GM18511 (cell line): Measurements from ENCODE around the gene FRY.

ENCODE experiments used
- ATAC-seq: cut with Tn5 transposase; IDR thresholded peaks from one replicate; pipeline ENCODE4 v1.9.1; 2021; ENCODE audit warnings: mild to moderate bottlenecking, moderate library complexity; ENCODE audit not compliant: unreplicated experiment

Gene FRY

GRCh38 chr13:32252812-32253438 lies 221.4 kb downstream of the FRY start:
- no peak for ATAC-seq

- ATAC-seq, result no peak
Observed at GRCh38 chr13:32253911-32254399, 222.4 kb downstream of the FRY start.

- no peak for ATAC-seq
Observed at GRCh38 chr13:32254416-32254815, 222.8 kb downstream of the FRY start.

GRCh38 chr13:32254916-32255723 lies 223.5 kb downstream of the FRY start:
- ATAC-seq, result no peak

- ATAC-seq, result no peak
Observed at GRCh38 chr13:32255724-32256109, 224.1 kb downstream of the FRY start.

- no peak for ATAC-seq
Observed at GRCh38 chr13:32256243-32256642, 224.7 kb downstream of the FRY start.

GRCh38 chr13:32257649-32258048 lies 226.1 kb downstream of the FRY start:
- no peak for ATAC-seq

GRCh38 chr13:32259116-32259515 lies 227.5 kb downstream of the FRY start:
- ATAC-seq, result no peak

- no peak for ATAC-seq
Observed at GRCh38 chr13:32261567-32261966, 230.0 kb downstream of the FRY start.

GRCh38 chr13:32262165-32262564 lies 230.6 kb downstream of the FRY start:
- no peak for ATAC-seq

- ATAC-seq, result no peak
Observed at GRCh38 chr13:32262619-32263018, 231.0 kb downstream of the FRY start.

GRCh38 chr13:32264407-32264806 lies 232.8 kb downstream of the FRY start:
- no peak for ATAC-seq

GRCh38 chr13:32265726-32266125 lies 234.2 kb downstream of the FRY start:
- no peak for ATAC-seq

GRCh38 chr13:32266130-32266529 lies 234.6 kb downstream of the FRY start:
- ATAC-seq, result no peak

GRCh38 chr13:32267836-32268439 lies 236.4 kb downstream of the FRY start:
- peak; percentile 81 for ATAC-seq

GRCh38 chr13:32272021-32272683 lies 240.6 kb downstream of the FRY start:
- no peak for ATAC-seq

- no peak for ATAC-seq
Observed at GRCh38 chr13:32277839-32278238, 246.3 kb downstream of the FRY start.

- ATAC-seq, result no peak
Observed at GRCh38 chr13:32278426-32278825, 246.9 kb downstream of the FRY start.

- ATAC-seq, result no peak
Observed at GRCh38 chr13:32281096-32281495, 249.5 kb downstream of the FRY start.

GRCh38 chr13:32282096-32282711 lies 250.6 kb downstream of the FRY start:
- no peak for ATAC-seq
